DND-41 (cell line): ENCODE results near the gene VOPP1.

Experiments
- ATAC-seq: fragments of 200-7000 bp; cut with Tn5 transposase; 3 replicates; pipeline ENCODE4 v1.9.1; 2021; ENCODE audit warnings: low read depth; ENCODE audit not compliant: insufficient read depth
- DNase-seq: peaks from one replicate; pipeline ENCODE4 v3.0.0-alpha.2; 2020
- H2AFZ ChIP-seq: 2 replicates; pipeline ENCODE4 v1.6.0; 2012; ENCODE audit warnings: low read depth, low read length
- H3K27ac ChIP-seq: 2 replicates; pipeline ENCODE4 v1.5.1; 2012; ENCODE audit warnings: low read length, inconsistent platforms
- H3K27me3 ChIP-seq: fragments of 200-600 bp; sonication (generic); 2 replicates; pipeline ENCODE4 v1.6.0; 2012; ENCODE audit warnings: low read length, mild to moderate bottlenecking, inconsistent platforms; ENCODE audit not compliant: insufficient read depth, poor library complexity
- H3K36me3 ChIP-seq: 2 replicates; pipeline ENCODE4 v1.5.1; 2012; ENCODE audit warnings: low read length, inconsistent platforms; ENCODE audit not compliant: insufficient read depth
- H3K4me1 ChIP-seq: 2 replicates; pipeline ENCODE4 v1.5.1; 2012; ENCODE audit warnings: mild to moderate bottlenecking, low read length; ENCODE audit not compliant: insufficient read depth
- H3K4me2 ChIP-seq: 2 replicates; pipeline ENCODE4 v1.6.0; 2012; ENCODE audit warnings: mild to moderate bottlenecking, moderate library complexity, low read length, inconsistent platforms; ENCODE audit not compliant: insufficient read depth
- H3K4me3 ChIP-seq, 2 experiments: fragments of 200-600 bp in 1 of 2; shearing (Covaris generic) in 1 of 2; 2 replicates each; pipeline ENCODE4 v1.5.1; 2012 to 2016; ENCODE audit warnings: inconsistent platforms in 2 of 2, low read length in 2 of 2, mild to moderate bottlenecking in 2 of 2, low read depth in 1 of 2, moderate library complexity in 1 of 2
- H3K79me2 ChIP-seq: 2 replicates; pipeline ENCODE4 v1.6.0; 2012; ENCODE audit warnings: low read length, inconsistent platforms; ENCODE audit not compliant: insufficient read depth
- H3K9ac ChIP-seq: 2 replicates; pipeline ENCODE4 v1.6.0; 2012; ENCODE audit warnings: low read depth, mild to moderate bottlenecking, inconsistent platforms, low read length, moderate library complexity
- H3K9me3 ChIP-seq: 2 replicates; pipeline ENCODE4 v1.5.1; 2012; ENCODE audit warnings: low read length, moderate library complexity, mild to moderate bottlenecking, inconsistent platforms; ENCODE audit not compliant: insufficient read depth, severe bottlenecking
- H4K20me1 ChIP-seq: 2 replicates; pipeline ENCODE4 v1.6.0; 2012; ENCODE audit warnings: low read length; ENCODE audit not compliant: insufficient read depth
- CTCF ChIP-seq: IDR thresholded peaks from 2 replicates; pipeline ENCODE4 v1.5.1; 2012; ENCODE audit warnings: borderline replicate concordance, low read length, moderate library complexity, mild to moderate bottlenecking; ENCODE audit not compliant: poor library complexity, severe bottlenecking; ENCODE audit errors: extremely low read depth
- EZH2 ChIP-seq: IDR thresholded peaks from 3 replicates; pipeline ENCODE4 v1.6.1; 2012; ENCODE audit warnings: borderline replicate concordance, low read depth, mild to moderate bottlenecking, moderate library complexity, low read length, inconsistent platforms; ENCODE audit not compliant: severe bottlenecking

VOPP1 gene

GRCh38 chr7:55523366-55523765 is 48.9 kb downstream of the VOPP1 start:
- H3K4me2 ChIP-seq: no peak overlapping the region
- peaks cover 25% of the 10 kb centered on the region for H3K36me3 ChIP-seq
- peaks cover 80% of the 10 kb centered on the region for H4K20me1 ChIP-seq
- no peak overlapping the region for H3K9ac ChIP-seq
- no peak overlapping the region for H3K4me3 ChIP-seq
- TF ChIP-seq EZH2: no peak
- no peak for TF ChIP-seq CTCF
- H3K27ac ChIP-seq: no peak overlapping the region
- ATAC-seq (no peak), DNase-seq (no peak)
- H3K9me3 ChIP-seq: no peaks in the 10 kb centered on the region
- no peak overlapping the region for H2AFZ ChIP-seq
- no peaks in the 10 kb centered on the region for H3K27me3 ChIP-seq
- 0 out of 2 replicates have a peak, but pooled peaks cover 4% of the 10 kb centered on the region for H3K4me1 ChIP-seq
- peaks cover 94% of the 10 kb centered on the region for H3K79me2 ChIP-seq

GRCh38 chr7:55521917-55522902 is 50.1 kb downstream of the VOPP1 start:
- no peak for ATAC-seq

GRCh38 chr7:55521512-55521911 is 50.8 kb downstream of the VOPP1 start:
- TF ChIP-seq EZH2 (no peak), CTCF (no peak)
- Histone ChIP-seq H3K79me2 (peaks cover 81% of the 10 kb centered on the region), H4K20me1 (peaks cover 74% of the 10 kb centered on the region), H3K4me2 (no peak overlapping the region), H3K9me3 (no peaks in the 10 kb centered on the region), H3K4me3 (no peak overlapping the region), H3K27ac (no peak overlapping the region), H3K4me1 (no peaks in the 10 kb centered on the region), H3K27me3 (no peaks in the 10 kb centered on the region), H2AFZ (no peak overlapping the region), H3K36me3 (peaks cover 39% of the 10 kb centered on the region), H3K9ac (no peak overlapping the region)
- DNase-seq (no peak), ATAC-seq (no peak)

More at GRCh38 chr7:55521917-55522902, 50.1 kb downstream of the VOPP1 start:
- H3K9ac ChIP-seq: no peak overlapping the region
- no peak overlapping the region for H3K4me3 ChIP-seq
- H3K9me3 ChIP-seq: no peaks in the 10 kb centered on the region
- TF ChIP-seq CTCF (no peak), EZH2 (no peak)
- peaks cover 36% of the 10 kb centered on the region for H3K36me3 ChIP-seq
- peaks cover 80% of the 10 kb centered on the region for H4K20me1 ChIP-seq
- no peaks in the 10 kb centered on the region for H3K27me3 ChIP-seq
- no peak overlapping the region for H3K4me2 ChIP-seq
- H2AFZ ChIP-seq: no peak overlapping the region
- H3K79me2 ChIP-seq: peaks cover 87% of the 10 kb centered on the region
- no peak overlapping the region for H3K27ac ChIP-seq
- H3K4me1 ChIP-seq: 0 out of 2 replicates have a peak, but pooled peaks cover under 1% of the 10 kb centered on the region
- no peak for DNase-seq
